IMR-90 (cell line): ENCODE measurements around the gene SLC13A5. TPM values are rescaled to one million over a fixed set of nuclear protein-coding genes. Genes with fewer than 3 reads are reported as not detected.

ENCODE experiments used
- ATAC-seq: fragments of 200-7000 bp; cut with Tn5 transposase; 2 replicates; pipeline ENCODE4 v1.9.1; 2020; ENCODE audit warnings: low read depth, mild to moderate bottlenecking, moderate library complexity
- BruUV-seq: library from RNA; stranded (reverse); fragments of 400-500 nt; replicated peaks from 2 replicates; lab custom pipeline; 2021; lab: Mats Ljungman, UMichigan
- CTCF ChIA-PET: fragments of 300-600 bp; formaldehyde crosslinking; extraction: SDS; loops from one replicate; lab custom pipeline; 2021; ENCODE audit warnings: antibody characterized with exemption; lab: Yijun Ruan, JAX
- POLR2A ChIA-PET: fragments of 300-600 bp; sonication (Branson Sonifier 250); formaldehyde crosslinking; loops from one replicate; lab custom pipeline; 2022; ENCODE audit warnings: antibody characterized with exemption; ENCODE audit not compliant: unreplicated experiment; lab: Charles Lee
- DNase-seq: peaks from one replicate; pipeline ENCODE4 v3.0.0; 2013
- H2AFZ ChIP-seq: replicated peaks from 2 replicates; pipeline ENCODE3; 2013; ENCODE audit warnings: low read length, mild to moderate bottlenecking; ENCODE audit not compliant: poor library complexity
- H2AK5ac ChIP-seq: 2 replicates; pipeline ENCODE4 v1.6.1; 2013; ENCODE audit warnings: low read depth, low read length, inconsistent platforms
- H2AK9ac ChIP-seq: replicated peaks from 2 replicates; pipeline ENCODE3; 2013; ENCODE audit warnings: mild to moderate bottlenecking, low read depth, low read length, moderate library complexity; ENCODE audit not compliant: poor library complexity
- H2BK120ac ChIP-seq: 2 replicates; pipeline ENCODE4 v1.6.1; 2013; ENCODE audit warnings: low read depth, low read length, inconsistent platforms
- H2BK15ac ChIP-seq: 3 replicates; pipeline ENCODE4 v1.6.1; 2013; ENCODE audit warnings: low read depth, low read length, inconsistent platforms
- H2BK20ac ChIP-seq: 2 replicates; pipeline ENCODE4 v1.6.1; 2013; ENCODE audit warnings: low read depth, mild to moderate bottlenecking, inconsistent platforms, low read length, moderate library complexity
- H2BK5ac ChIP-seq: 2 replicates; pipeline ENCODE4 v1.6.1; 2013; ENCODE audit warnings: mild to moderate bottlenecking, low read depth, low read length, inconsistent platforms; ENCODE audit not compliant: poor library complexity, severe bottlenecking
- H3K14ac ChIP-seq: replicated peaks from 2 replicates; pipeline ENCODE4 v1.6.1; 2013; ENCODE audit warnings: low read depth, low read length, inconsistent platforms
- H3K18ac ChIP-seq: 2 replicates; pipeline ENCODE4 v1.6.1; 2013; ENCODE audit warnings: low read depth, low read length, control low read depth
- H3K23ac ChIP-seq: 2 replicates; pipeline ENCODE4 v1.6.1; 2013; ENCODE audit warnings: low read depth, low read length, inconsistent platforms
- H3K27ac ChIP-seq: 2 replicates; pipeline ENCODE4 v1.5.1; 2013; ENCODE audit warnings: mild to moderate bottlenecking, control low read depth, low read length; ENCODE audit not compliant: insufficient read depth
- H3K27me3 ChIP-seq: 2 replicates; pipeline ENCODE4 v1.6.1; 2013; ENCODE audit warnings: low read length; ENCODE audit not compliant: control insufficient read depth, insufficient read depth
- H3K36me3 ChIP-seq: 2 replicates; pipeline ENCODE4 v1.6.1; 2013; ENCODE audit warnings: low read length, mixed read lengths; ENCODE audit not compliant: control insufficient read depth, insufficient read depth
- H3K4ac ChIP-seq: 2 replicates; pipeline ENCODE4 v1.6.1; 2013; ENCODE audit warnings: low read depth, low read length, inconsistent platforms
- H3K4me1 ChIP-seq: 2 replicates; pipeline ENCODE4 v1.6.1; 2013; ENCODE audit warnings: low read length, mixed read lengths; ENCODE audit not compliant: control insufficient read depth, insufficient read depth
- H3K4me2 ChIP-seq: 2 replicates; pipeline ENCODE4 v1.6.1; 2013; ENCODE audit warnings: low read depth, mild to moderate bottlenecking, control low read depth, low read length, moderate library complexity
- H3K4me3 ChIP-seq: 2 replicates; pipeline ENCODE4 v1.5.1; 2013; ENCODE audit warnings: low read depth, mild to moderate bottlenecking, control low read depth, low read length, moderate library complexity; ENCODE audit not compliant: insufficient read depth
- H3K56ac ChIP-seq: 2 replicates; pipeline ENCODE4 v1.6.1; 2013; ENCODE audit warnings: low read length, inconsistent platforms; ENCODE audit not compliant: insufficient read depth; ENCODE audit errors: extremely low read depth
- H3K79me1 ChIP-seq, 2 experiments: 2 replicates each; pipeline ENCODE4 v1.6.1; 2013; ENCODE audit warnings: low read length in 2 of 2, inconsistent platforms in 1 of 2, low read depth in 1 of 2
- H3K9ac ChIP-seq: 2 replicates; pipeline ENCODE4 v1.6.1; 2013; ENCODE audit warnings: low read depth, low read length, control low read depth
- H3K9me1 ChIP-seq: 2 replicates; pipeline ENCODE4 v1.6.1; 2013; ENCODE audit warnings: low read length, inconsistent platforms; ENCODE audit not compliant: insufficient read depth
- H3K9me3 ChIP-seq: 2 replicates; pipeline ENCODE4 v1.6.1; 2013; ENCODE audit warnings: low read length; ENCODE audit not compliant: control insufficient read depth, insufficient read depth
- H4K20me1 ChIP-seq: 2 replicates; pipeline ENCODE4 v1.6.1; 2013; ENCODE audit warnings: low read length, inconsistent platforms; ENCODE audit not compliant: insufficient read depth
- H4K5ac ChIP-seq: 2 replicates; pipeline ENCODE4 v1.6.1; 2013; ENCODE audit warnings: mild to moderate bottlenecking, low read depth, low read length, control low read depth
- H4K8ac ChIP-seq, 2 experiments: 2 replicates each; pipeline ENCODE4 v1.6.1; 2013; ENCODE audit warnings: low read depth in 2 of 2, low read length in 2 of 2, control low read depth in 1 of 2, inconsistent platforms in 1 of 2
- H4K91ac ChIP-seq: 2 replicates; pipeline ENCODE4 v1.6.1; 2013; ENCODE audit warnings: low read depth, low read length, inconsistent platforms; ENCODE audit not compliant: insufficient read depth
- MAZ ChIP-seq: IDR thresholded peaks from 2 replicates; pipeline ENCODE4 v1.6.1; 2012; ENCODE audit warnings: low read depth, mild to moderate bottlenecking, low read length, improper control_type of control experiment, moderate library complexity, borderline replicate concordance
- WGBS, 2 experiments: methylation state at CpG; one replicate each; pipeline versions ENCODE4 v1.1.5 to v1.1.7; 2013; ENCODE audit warnings: missing lambda C conversion rate in 2 of 2; ENCODE audit not compliant: insufficient read length in 1 of 2; ENCODE audit errors: extremely low coverage in 2 of 2; 5-methylcytosine and 5-hydroxymethylcytosine counted together
- dilution Hi-C: fragments of 300-500 bp; cut with HindIII; formaldehyde crosslinking; loops from one replicate; pipeline ENCODE4 v1.14.3; 2018; ENCODE audit warnings: low sequenced_read_pairs; ENCODE audit not compliant: unreplicated experiment
- in situ Hi-C: fragments of 300-500 bp; cut with MboI; formaldehyde crosslinking; loops from 3 replicates; pipeline ENCODE4 v1.14.3; 2019; ENCODE audit warnings: low sequenced_read_pairs, inconsistent platforms, mixed read lengths
- intact Hi-C: fragments of 100-400 bp; cut with micrococcal nuclease; formaldehyde crosslinking; loops from 2 replicates; pipeline ENCODE4 v1.10.0; 2022
- polyA plus RNA-seq, 3 experiments: library from polyadenylated mRNA; depleted of rRNA; stranded (reverse); fragments of >200 nt; gene quantifications; 2 replicates each; pipeline ENCODE4 v1.2.3, GENCODE V29; 2012; ENCODE audit warnings: low replicate concordance in 1 of 3
- total RNA-seq: library from RNA; depleted of rRNA; stranded (reverse); fragments of >200 nt; gene quantifications from 2 replicates; pipeline ENCODE4 v1.2.3, GENCODE V29; 2012

SLC13A5 gene
- total and polyA plus RNA-seq, 2 of the 4 experiments (the other 2 are of a cell fraction), result not detected

- H2BK120ac ChIP-seq, result no peak overlapping the region
- no peak overlapping the region for H2BK15ac ChIP-seq
- dilution Hi-C loops (no loop called here), intact Hi-C loops (no loop called here), in situ Hi-C loops (no loop called here)
- no peak overlapping the region for H3K4me3 ChIP-seq
- no peak overlapping the region for H4K5ac ChIP-seq
- no peak overlapping the region for H3K23ac ChIP-seq
- no peak overlapping the region for H2BK5ac ChIP-seq
- WGBS, 2 experiments, result no CpG with 5 or more reads among the region's 6 CpGs
- no peak overlapping the region for H3K27ac ChIP-seq
- H2AFZ ChIP-seq, result no peak overlapping the region
- CTCF ChIA-PET, result no interaction called here
- no peaks in the 10 kb centered on the region for H3K9me1 ChIP-seq
- no peaks in the 10 kb centered on the region for H3K9me3 ChIP-seq
- H2AK9ac ChIP-seq, result no peak overlapping the region
- peaks cover 29% of the 10 kb centered on the region for H3K27me3 ChIP-seq
- TF ChIP-seq MAZ, result no peak
- POLR2A ChIA-PET, result interaction anchor here (0.6 kb wide), 1 partner anchor 1489 kb away, joined by 12 read pairs; no protein-coding TSS in a partner anchor
- no peak overlapping the region for H4K8ac ChIP-seq
- DNase-seq, result no peak
- ATAC-seq, result no peak
- H3K14ac ChIP-seq, result no peak overlapping the region
- H3K9ac ChIP-seq, result no peak overlapping the region
- no peak overlapping the region for H4K91ac ChIP-seq
- no peak overlapping the region for H3K18ac ChIP-seq
- H2BK20ac ChIP-seq, result no peak overlapping the region
- H3K4ac ChIP-seq, result no peak overlapping the region
- no peaks in the 10 kb centered on the region for H3K4me1 ChIP-seq
- no peak overlapping the region for H2AK5ac ChIP-seq
- H3K4me2 ChIP-seq, result no peak overlapping the region
- BruUV-seq, result no TSS peak
- no peaks in the 10 kb centered on the region for H3K79me1 ChIP-seq
- H4K20me1 ChIP-seq, result no peaks in the 10 kb centered on the region
- no peak overlapping the region for H3K56ac ChIP-seq
- no peaks in the 10 kb centered on the region for H3K36me3 ChIP-seq
Observed at GRCh38 chr17:6679241-6679640, 33.9 kb downstream of the SLC13A5 start.
